Neutrophil (primary cell): Measurements from ENCODE around the gene B4GAT1.

Source experiments
- H3K27ac ChIP-seq: fragments of 200-600 bp; sonication (generic); 2 replicates; pipeline ENCODE4 v1.5.1; 2016; ENCODE audit warnings: mild to moderate bottlenecking, moderate library complexity
- H3K27me3 ChIP-seq: fragments of 200-600 bp; sonication (generic); 2 replicates; pipeline ENCODE4 v1.6.0; 2016; ENCODE audit warnings: mild to moderate bottlenecking
- H3K36me3 ChIP-seq: fragments of 200-600 bp; sonication (generic); 2 replicates; pipeline ENCODE4 v1.5.1; 2017
- H3K4me1 ChIP-seq, 2 experiments: fragments of 200-600 bp in 1 of 2; sonication (generic) in 1 of 2; 1 replicate in 1 of 2; 2 replicates in 1 of 2; pipeline versions ENCODE4 v1.5.1 to v1.6.1; 2013 to 2016; ENCODE audit warnings: low read depth in 1 of 2, low read length in 1 of 2, mild to moderate bottlenecking in 1 of 2, moderate library complexity in 1 of 2; ENCODE audit not compliant: control insufficient read depth in 1 of 2, insufficient read depth in 1 of 2
- H3K4me3 ChIP-seq, 2 experiments: fragments of 200-600 bp in 1 of 2; sonication (generic) in 1 of 2; 1 replicate in 1 of 2; 2 replicates in 1 of 2; pipeline ENCODE4 v1.5.1; 2013 to 2016; ENCODE audit warnings: low read depth in 1 of 2, low read length in 1 of 2, mild to moderate bottlenecking in 1 of 2, moderate library complexity in 1 of 2
- H3K9me3 ChIP-seq: fragments of 200-600 bp; sonication (generic); 2 replicates; pipeline ENCODE4 v1.5.1; 2016
- TF ChIP-seq, protein P1 (sequence below): fragments of 200-600 bp; sonication (generic); IDR thresholded peaks from 2 replicates; pipeline ENCODE4 v1.5.1; 2016; ENCODE audit warnings: antibody characterized with exemption

The B4GAT1 gene

GRCh38 chr11:66317322-66317722, 30.1 kb downstream of the B4GAT1 start:
- Histone ChIP-seq H3K4me3 (no peak overlapping the region), H3K27ac (no peak overlapping the region), H3K9me3 (no peaks in the 10 kb centered on the region), H3K4me1 (peaks cover 23 to 24% of the 10 kb centered on the region in 2 experiments), H3K27me3 (peaks cover 53% of the 10 kb centered on the region), H3K36me3 (no peaks in the 10 kb centered on the region)
- TF ChIP-seq, protein P1, sequence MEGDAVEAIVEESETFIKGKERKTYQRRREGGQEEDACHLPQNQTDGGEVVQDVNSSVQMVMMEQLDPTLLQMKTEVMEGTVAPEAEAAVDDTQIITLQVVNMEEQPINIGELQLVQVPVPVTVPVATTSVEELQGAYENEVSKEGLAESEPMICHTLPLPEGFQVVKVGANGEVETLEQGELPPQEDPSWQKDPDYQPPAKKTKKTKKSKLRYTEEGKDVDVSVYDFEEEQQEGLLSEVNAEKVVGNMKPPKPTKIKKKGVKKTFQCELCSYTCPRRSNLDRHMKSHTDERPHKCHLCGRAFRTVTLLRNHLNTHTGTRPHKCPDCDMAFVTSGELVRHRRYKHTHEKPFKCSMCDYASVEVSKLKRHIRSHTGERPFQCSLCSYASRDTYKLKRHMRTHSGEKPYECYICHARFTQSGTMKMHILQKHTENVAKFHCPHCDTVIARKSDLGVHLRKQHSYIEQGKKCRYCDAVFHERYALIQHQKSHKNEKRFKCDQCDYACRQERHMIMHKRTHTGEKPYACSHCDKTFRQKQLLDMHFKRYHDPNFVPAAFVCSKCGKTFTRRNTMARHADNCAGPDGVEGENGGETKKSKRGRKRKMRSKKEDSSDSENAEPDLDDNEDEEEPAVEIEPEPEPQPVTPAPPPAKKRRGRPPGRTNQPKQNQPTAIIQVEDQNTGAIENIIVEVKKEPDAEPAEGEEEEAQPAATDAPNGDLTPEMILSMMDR = no peak

DNA sequence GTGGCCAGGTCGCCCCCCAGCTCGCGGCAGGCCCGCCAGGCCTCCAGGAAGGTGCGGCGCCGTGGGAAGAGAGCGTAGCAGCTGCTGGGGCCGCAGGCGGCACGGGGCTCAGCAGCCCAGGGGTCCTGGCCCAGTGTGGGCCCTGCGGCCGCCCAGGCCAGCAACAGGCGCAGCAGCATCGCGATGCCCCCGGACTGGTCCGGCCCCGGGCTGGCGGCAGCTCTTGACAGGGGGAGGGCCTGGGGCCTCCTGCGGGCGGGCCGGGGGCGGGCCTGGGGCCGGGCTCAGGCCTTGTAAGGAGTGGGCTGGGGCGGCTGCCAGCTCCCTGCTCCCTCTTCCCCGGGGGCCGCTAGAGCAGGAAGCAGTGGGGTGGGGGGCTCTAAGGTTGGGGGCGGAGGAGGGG, 30.6 kb downstream of the B4GAT1 start, which contains the start of gene CD248:
Gene CD248 (minus strand): TSS at position 196 of the 403 bp plus-strand sequence. CDS start 17 bp downstream, at position 179.
- Histone ChIP-seq H3K27me3 (peaks cover 54% of the 10 kb centered on the region), H3K27ac (no peak within 1 kb of the TSS), H3K4me3 (no peak within 1 kb of the TSS), H3K36me3 (no peaks in the 10 kb centered on the region), H3K9me3 (no peaks in the 10 kb centered on the region), H3K4me1 (peaks cover 28 to 29% of the 10 kb centered on the region in 2 experiments)
- TF ChIP-seq, protein P1 = no peak

DNA sequence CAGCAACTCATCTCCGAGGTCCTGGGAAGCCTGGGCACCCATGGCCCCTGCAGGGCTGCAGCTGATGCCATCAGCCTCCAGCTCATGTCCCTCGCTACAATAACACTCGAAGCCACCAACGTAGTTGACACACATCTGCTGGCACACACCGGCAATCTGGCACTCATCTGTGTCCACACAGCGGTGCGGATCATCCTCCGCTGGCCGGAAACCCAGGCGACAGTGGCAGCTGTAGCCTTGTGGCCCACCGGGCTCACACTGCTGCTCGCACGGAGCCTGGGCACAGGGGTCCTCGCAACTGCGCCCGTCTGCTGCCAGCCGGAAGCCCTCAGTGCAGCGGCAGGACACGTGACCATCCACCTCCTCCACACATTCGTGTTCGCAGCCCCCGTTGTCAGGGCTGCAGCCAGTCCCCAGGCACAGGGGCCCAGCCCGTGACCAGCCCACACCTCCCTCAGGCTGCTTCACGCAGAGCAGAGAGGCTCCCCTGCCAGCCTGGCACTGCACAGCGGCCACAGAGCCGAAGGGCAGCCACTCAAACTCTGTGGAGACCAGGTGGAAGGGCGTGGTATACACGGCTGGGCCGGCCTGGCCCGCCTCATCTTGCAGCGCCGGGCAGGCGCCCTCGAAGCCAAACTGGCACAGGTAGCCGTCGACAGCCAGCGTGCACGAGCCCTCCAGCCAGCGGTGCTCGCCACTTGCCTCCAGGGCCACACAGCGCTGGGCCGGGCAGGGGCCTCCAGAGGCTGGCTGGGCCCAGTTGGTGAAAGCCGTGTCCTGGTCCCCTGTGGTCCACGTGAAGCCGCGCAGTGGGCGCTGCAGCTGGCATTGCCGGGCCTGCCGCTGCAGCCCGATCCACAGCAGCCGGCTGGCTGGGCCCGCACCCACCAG, 31.3 kb downstream of the B4GAT1 start:
- Histone ChIP-seq H3K4me3 (no peak overlapping the region), H3K36me3 (no peaks in the 10 kb centered on the region)

GRCh38 chr11:66315498-66315885, 31.9 kb downstream of the B4GAT1 start:
- Histone ChIP-seq H3K9me3 (no peaks in the 10 kb centered on the region), H3K27me3 (peaks cover 68% of the 10 kb centered on the region), H3K4me1 (peaks cover 31 to 35% of the 10 kb centered on the region in 2 experiments), H3K36me3 (no peaks in the 10 kb centered on the region), H3K4me3 (no peak overlapping the region), H3K27ac (no peak overlapping the region)
- TF ChIP-seq, protein P1 = no peak

More for the DNA sequence above, 31.3 kb downstream of the B4GAT1 start:
- no peak overlapping the region for H3K27ac ChIP-seq
- H3K9me3 ChIP-seq = no peaks in the 10 kb centered on the region
- TF ChIP-seq, protein P1 = no peak
- H3K27me3 ChIP-seq = peaks cover 61% of the 10 kb centered on the region
- peaks cover 31 to 35% of the 10 kb centered on the region in 2 experiments for H3K4me1 ChIP-seq

GRCh38 chr11:66314561-66315497, 32.6 kb downstream of the B4GAT1 start:
- Histone ChIP-seq H3K4me3 (no peak overlapping the region), H3K27me3 (peaks cover 74% of the 10 kb centered on the region), H3K9me3 (no peaks in the 10 kb centered on the region), H3K27ac (no peak overlapping the region), H3K4me1 (peaks cover 31 to 35% of the 10 kb centered on the region in 2 experiments), H3K36me3 (no peaks in the 10 kb centered on the region)
- TF ChIP-seq, protein P1 = no peak
